ENCODE measurements around the gene BUD23.

DNA sequence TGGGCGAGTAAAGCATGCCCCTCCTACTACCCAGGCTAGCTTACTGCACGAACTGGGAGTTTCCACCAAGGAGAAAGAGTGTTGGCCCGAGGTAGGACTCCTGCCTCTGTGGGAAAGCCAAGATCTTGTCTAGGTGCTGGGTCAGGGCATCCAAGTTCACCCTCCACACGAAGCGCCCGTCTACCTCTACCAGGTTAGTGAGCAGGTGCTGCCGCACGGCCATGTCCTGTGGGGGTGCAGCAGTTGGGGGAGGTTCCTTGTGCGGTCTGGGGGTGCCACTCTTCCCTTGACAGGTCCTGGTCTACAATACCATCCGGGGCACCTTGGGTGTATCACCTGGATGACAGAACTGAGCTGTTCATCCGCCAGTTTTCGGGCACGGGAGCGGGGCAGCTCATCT, 53.5 kb downstream of the BUD23 start:
- TF ChIP-seq TAF1 (IDR thresholded peaks at IDR 0.05; ENCODE audit: low read depth, low read length) (no peak), POLR2A (IDR thresholded peaks at IDR 0.05; ENCODE audit: low read depth, low read length) (no peak), POLR2AphosphoS5 (IDR thresholded peaks at IDR 0.05; ENCODE audit: low read depth, low read length) (no peak), PAX5 (IDR thresholded peaks at IDR 0.05; ENCODE audit: insufficient read depth, low read length, severe bottlenecking) (no peak)
